HL-60/S4 (cell line): ENCODE measurements around the gene ATXN1.
"Not testable (repeated sequence)": the region's sequence is repeated elsewhere in the genome, so short reads cannot be mapped to it uniquely, and the experiment has no call there.

Source experiments
- in situ Hi-C: fragments of 300-500 bp; cut with MboI; formaldehyde crosslinking; loops from 2 replicates; pipeline ENCODE4 v1.14.3; 2022; ENCODE audit warnings: low sequenced_read_pairs

Gene ATXN1

GRCh38 chr6:16728513-16729182 is 32.6 kb downstream of the ATXN1 start:
- in situ Hi-C loops, result no loop called here

GRCh38 chr6:16727996-16728395 is 33.3 kb downstream of the ATXN1 start:
- in situ Hi-C loops, result no loop called here

- in situ Hi-C loops, result no loop called here
Observed at GRCh38 chr6:16725145-16725864, 36.0 kb downstream of the ATXN1 start.

- in situ Hi-C loops, result no loop called here
Observed at GRCh38 chr6:16723826-16724225, 37.4 kb downstream of the ATXN1 start.

GRCh38 chr6:16723402-16723801 is 37.9 kb downstream of the ATXN1 start:
- in situ Hi-C loops, result no loop called here

GRCh38 chr6:16722630-16723029 is 38.6 kb downstream of the ATXN1 start:
- in situ Hi-C loops, result no loop called here

- in situ Hi-C loops, result no loop called here
Observed at GRCh38 chr6:16721977-16722376, 39.3 kb downstream of the ATXN1 start.

GRCh38 chr6:16720861-16721260 is 40.4 kb downstream of the ATXN1 start:
- in situ Hi-C loops, result no loop called here

- in situ Hi-C loops, result no loop called here
Observed at GRCh38 chr6:16719488-16719887, 41.8 kb downstream of the ATXN1 start.

- in situ Hi-C loops, result no loop called here
Observed at GRCh38 chr6:16718356-16718755, 42.9 kb downstream of the ATXN1 start.

- in situ Hi-C loops, result no loop called here
Observed at GRCh38 chr6:16717275-16717942, 43.9 kb downstream of the ATXN1 start.

- in situ Hi-C loops, result no loop called here
Observed at GRCh38 chr6:16716321-16716858, 44.9 kb downstream of the ATXN1 start.

- in situ Hi-C loops, result no loop called here
Observed at GRCh38 chr6:16713597-16713996, 47.7 kb downstream of the ATXN1 start.

GRCh38 chr6:16712931-16713484 is 48.3 kb downstream of the ATXN1 start:
- in situ Hi-C loops, result no loop called here

GRCh38 chr6:16712255-16712930 is 48.9 kb downstream of the ATXN1 start:
- in situ Hi-C loops, result no loop called here

GRCh38 chr6:16711546-16712254 is 49.6 kb downstream of the ATXN1 start:
- in situ Hi-C loops, result no loop called here

GRCh38 chr6:16706911-16707783 is 54.1 kb downstream of the ATXN1 start:
- in situ Hi-C loops, result no loop called here

GRCh38 chr6:16706491-16706890 is 54.8 kb downstream of the ATXN1 start:
- in situ Hi-C loops, result not testable (repeated sequence)

GRCh38 chr6:16706029-16706428 is 55.2 kb downstream of the ATXN1 start:
- in situ Hi-C loops, result no loop called here
